ENCODE data around the gene VSIG10L. TPM values are rescaled to one million over a fixed set of nuclear protein-coding genes. Genes with fewer than 3 reads are reported as not detected.
A peak's percentile ranks its signal among the peaks of the same experiment; 100 is the strongest.

The VSIG10L gene
- total RNA-seq, 1 donor from 2014 or later: 1.8 TPM

DNA sequence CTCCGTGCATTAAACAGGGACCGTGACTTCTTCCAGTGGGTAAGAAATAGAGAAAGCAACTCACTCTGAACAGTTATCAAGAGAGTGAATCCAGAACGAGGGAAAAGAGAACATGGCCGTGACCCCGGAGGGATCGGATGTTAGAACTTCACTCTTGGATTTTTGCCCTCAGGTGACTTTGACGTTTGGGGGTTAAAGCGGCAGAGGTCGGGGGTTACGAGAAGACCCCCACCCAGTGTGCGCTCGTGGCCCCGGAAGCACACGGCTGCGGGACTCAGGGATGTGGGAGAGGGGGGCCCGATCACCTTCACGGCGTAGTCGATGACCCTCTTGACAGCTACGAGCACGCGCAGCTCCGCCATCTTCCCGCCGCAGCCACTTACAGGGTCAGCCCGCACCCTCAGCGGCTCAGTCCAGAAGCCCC lies 24.0 kb upstream of the VSIG10L start, which contains the start of gene ETFB:
Gene ETFB, minus strand, starts transcription at position 424 of the 424 bp plus-strand sequence. Its CDS starts 62 bp downstream, at position 362.
- peak; percentile 31 for DNase-seq (ENCODE audit: low read depth)

DNA sequence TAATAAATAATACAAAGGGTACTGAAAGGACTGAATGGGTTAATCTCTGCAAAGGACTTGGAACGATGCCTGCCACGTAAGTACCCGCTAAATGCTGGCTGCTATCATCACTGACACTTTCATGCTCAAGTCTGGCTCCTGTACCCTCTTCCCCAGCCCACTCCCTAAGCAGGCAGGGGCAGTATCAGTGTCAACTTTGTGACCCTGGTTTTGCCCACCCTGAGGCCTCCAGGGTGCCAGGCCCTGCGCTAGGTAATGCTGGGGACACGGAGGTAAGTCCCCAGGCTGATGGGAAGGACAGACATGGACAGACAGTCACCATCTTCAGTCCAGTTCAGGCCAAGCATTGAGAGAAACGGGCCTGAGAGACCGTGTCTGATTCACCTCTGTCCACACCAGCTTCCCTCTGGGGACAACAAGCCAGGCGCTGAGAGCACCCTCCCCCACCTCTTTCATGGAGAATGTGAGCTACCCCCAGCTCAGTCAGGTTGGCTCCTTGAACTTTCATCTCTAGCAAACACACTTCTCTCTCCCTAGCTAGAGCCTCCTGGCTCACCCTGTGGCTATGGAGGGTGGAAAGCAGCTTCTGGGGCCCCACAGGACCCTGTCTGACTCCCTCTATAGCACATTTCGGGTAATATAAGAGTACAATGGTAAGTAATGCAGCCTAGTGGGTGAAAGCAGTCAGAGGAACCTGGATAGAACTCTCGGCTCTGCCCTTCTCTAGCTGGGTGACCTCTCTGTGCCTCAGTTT lies 23.4 kb upstream of the VSIG10L start:
- DNase-seq (ENCODE audit: low read depth): peak; percentile 42

DNA sequence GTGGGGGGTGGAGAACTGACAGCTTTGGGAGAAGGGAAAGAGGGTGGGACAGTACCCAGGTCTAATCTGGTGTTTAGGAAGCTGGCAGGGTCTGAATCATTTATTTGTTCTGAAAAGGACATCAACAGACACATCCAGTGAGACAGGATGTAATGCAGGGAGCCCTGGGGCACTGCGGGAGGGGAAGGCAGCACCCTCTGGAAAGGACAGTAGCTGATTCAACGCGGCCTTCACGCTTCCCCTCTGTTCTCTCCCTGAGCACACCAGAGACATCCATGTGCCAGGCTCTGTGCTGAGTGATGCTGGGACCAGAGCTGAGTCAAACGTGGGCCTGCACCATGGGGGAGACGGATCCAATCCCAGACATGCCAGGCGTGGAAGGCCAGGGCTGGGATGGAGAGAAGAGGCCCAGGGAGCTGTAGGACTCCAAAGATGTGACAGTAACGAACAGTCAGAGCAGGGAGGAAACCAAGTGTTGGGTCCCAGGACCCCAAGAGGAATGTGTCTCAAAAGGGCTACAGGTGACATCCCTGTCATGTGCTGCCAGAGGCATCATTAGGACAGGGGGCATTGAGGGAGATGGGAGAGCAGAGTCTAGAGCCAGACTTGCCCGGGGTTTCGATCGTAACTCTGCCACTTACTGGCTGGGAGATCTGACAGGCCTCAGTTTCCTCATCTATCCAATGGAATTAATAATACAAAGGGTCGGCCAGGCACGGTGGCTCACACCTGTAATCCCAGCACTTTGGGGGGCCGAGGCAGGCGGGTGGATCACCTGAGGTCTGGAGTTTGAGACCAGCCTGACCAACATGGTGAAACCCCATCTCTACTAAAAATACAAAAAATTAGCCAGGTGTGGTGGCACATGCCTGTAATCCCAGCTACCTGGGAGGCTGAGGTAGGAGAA lies 22.5 kb upstream of the VSIG10L start:
- no peak for DNase-seq (ENCODE audit: low read depth)

DNA sequence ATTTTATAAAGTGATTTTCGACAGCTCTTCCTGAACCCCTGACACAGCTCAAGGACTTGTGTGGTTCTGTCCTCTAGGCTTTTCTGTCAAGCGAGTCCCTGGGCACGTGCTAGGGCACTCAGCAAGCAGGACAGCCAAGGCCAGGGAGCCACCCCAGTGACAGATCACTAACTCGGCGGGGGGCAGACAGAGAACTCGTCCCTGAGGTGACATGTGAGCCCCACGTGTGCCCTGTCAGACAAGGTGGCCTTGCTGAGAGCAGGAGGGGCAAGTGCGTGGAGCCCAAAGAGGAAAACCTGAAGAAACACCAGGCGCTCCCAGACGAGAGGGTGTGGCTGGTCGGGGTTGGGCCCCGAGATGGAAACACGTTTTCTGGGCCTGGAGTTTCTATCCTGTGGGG lies 19.3 kb upstream of the VSIG10L start:
- DNase-seq (ENCODE audit: low read depth): no peak

DNA sequence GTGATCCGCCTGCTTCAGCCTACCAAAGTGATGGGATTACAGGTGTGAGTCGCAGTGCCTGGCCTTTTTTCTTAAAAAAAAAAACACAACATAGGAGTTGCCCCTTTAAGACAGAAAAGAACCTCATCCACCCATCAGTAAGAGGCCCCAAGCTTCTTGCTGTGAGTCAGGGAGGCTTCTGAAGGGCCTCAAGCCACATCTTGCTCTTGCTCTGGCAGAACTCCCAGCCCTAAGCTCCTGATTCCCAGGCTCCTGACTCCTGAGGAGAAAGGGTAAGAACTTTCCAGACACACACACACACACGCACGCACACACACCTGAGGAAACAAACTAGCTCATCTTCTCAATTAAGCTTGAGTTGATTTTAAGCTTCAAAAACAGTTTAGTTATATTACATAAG lies 17.4 kb upstream of the VSIG10L start:
- DNase-seq (ENCODE audit: low read depth): peak; percentile 63

DNA sequence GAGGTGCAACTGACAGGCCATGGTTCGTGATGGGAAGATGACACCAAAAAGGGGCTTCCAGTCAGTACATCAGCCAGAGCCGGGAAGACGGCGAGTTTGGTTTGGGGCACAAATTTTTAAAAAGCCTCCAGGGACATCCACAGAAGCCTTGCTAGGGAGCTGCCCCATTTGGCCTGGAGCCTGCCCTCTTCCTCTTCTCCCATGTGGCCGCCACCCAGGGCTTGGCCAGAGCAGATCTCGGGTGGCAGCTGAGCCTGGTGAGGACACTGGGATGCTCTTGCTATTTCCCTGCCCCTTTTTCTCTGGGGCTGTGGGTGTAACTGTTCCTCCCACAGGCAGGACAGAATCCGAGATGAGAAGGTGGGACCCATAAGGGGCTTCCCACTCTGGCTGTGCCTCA lies 16.0 kb upstream of the VSIG10L start:
- no peak for DNase-seq (ENCODE audit: low read depth)

DNA sequence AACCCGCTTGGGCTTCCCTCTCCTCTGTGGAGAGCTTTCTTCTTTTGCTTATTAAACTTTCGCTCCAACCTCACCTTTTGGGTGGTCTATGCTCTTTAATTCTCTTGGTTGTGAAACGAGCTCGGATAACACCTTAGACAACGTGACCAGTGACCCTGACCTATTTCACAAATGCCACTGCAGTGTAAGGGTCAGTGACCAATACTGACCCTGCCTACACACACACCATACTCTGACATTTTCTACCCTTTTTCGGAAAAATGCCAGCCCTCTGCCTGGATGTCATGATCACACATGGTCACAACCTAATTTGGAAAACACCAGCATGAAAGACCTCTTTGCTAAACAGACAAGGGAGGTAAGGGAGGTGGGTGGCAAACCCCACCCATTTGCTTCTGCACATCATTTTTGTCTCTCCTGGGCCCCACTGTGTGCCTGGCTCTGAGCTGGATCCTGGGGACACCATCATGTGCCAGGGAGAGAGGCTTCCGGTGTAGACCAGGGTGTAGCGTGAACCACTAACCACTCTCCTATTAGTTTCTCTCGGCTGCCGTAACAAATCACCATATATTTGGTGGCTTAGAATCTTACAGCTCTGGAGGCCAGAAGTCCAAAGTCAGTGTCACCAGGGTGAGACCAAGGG lies 14.3 kb upstream of the VSIG10L start:
- no peak for DNase-seq (ENCODE audit: low read depth)

DNA sequence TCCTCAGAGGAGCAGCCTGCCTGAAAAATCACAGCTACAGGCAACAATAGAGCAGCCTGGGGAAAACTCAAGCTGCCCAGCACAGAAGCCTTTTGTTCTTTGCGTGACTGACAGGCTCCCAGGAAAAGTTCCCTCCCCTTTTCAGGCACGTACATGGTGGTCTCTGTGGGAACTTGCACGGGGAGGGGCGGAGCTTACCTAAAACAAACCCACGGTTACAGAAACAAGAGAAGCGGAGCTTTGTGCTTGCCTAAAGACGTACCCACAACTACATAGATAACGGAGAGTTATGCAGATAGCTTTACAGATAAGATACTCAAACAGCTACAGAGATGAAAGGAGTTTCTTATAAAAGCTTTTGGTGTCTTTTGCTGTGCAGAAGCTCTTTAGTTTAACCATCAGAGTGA lies 12.8 kb upstream of the VSIG10L start:
- DNase-seq (ENCODE audit: low read depth): no peak

DNA sequence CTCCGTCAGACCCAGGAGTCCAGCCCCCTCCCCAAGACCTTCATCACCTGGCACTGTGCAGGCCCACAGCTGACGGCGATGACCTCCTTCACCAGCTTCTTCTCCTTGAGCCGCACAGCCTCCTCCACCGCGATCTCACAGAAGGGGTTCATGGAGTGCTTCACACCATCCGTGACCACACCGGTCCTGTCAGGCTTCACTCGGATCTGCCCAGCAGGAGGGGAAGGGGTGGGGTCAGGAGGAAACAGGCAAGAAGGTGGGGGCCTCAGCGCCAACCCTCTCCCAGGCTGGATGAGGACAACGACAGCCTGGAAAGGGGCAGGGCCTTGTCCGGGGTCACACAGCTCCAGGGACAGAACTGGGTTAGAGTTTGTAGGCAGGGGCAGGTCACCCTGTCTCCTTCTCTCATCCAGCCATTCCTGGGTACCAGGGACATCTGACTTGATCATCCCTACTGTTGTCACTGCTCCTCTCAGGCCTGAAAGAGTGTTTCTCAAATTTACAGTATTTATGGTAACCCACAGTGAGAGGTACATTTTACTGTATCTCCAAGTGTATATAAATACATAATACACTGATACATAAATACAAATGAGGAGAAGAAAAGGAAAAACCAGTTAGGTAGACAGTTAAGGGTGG lies 12.3 kb upstream of the VSIG10L start:
- no peak for DNase-seq (ENCODE audit: low read depth)

DNA sequence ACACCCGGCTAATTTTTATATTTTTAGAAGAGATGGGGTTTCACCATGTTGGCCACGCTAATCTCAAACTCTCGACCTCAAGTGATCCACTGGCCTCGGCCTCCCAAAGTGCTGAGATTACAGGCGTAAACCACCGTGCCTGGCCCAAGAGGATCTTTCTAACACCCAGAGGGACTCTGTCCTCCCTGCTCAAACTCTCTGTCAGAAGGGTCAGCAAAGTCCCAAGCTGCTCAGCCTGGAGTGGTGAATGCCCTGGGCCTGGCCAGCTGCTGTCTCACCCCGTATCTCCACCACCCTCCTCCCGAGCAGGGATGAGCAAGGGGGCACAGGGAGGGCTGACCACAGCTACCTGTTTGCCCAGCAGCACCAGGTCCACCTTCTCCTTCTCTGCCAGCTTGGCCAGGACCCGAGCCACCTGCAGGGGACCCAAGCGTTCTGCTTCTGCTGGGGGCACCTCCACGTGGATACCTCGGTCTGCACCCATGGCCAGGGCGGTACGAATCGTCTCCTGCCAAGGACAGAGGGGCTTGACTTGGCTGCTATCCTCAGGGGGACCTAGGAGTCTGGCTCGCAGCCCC lies 10.9 kb upstream of the VSIG10L start:
- no peak for DNase-seq (ENCODE audit: low read depth)

DNA sequence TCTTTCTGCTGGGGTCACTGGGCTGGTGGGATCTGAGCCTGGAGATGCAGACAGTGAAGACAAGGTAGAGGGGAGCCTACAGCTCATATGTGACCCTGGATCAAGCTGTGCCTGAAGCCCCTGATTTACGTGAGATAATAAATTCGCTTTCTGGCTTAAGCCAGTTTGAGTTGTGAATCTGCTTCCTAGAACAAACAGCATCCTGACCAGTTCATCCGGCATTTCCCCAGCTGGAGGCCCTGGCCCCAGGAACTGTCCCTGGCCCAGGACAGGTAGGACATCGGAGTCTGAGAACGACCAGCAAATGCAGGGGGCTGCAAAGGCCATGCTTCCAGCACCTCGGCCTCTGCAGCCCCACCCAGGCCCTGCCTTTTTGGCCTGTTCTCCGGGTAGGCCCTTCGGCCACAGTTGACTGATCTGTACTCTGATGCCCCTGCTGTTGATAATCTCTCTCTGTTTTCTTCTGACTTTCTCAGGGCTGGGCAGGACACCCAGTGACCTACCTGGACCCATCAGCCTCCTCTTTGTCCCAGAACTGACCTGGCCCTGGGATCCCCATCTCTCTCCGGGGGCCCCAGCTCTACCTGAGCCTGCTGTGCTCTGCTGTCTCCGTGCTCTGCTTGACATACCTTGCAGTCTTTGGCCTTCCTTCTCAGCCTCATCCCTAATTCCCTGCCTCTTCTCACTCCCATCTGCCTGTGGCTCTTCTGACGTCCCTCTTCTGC lies 9.5 kb upstream of the VSIG10L start:
- DNase-seq (ENCODE audit: low read depth): no peak

DNA sequence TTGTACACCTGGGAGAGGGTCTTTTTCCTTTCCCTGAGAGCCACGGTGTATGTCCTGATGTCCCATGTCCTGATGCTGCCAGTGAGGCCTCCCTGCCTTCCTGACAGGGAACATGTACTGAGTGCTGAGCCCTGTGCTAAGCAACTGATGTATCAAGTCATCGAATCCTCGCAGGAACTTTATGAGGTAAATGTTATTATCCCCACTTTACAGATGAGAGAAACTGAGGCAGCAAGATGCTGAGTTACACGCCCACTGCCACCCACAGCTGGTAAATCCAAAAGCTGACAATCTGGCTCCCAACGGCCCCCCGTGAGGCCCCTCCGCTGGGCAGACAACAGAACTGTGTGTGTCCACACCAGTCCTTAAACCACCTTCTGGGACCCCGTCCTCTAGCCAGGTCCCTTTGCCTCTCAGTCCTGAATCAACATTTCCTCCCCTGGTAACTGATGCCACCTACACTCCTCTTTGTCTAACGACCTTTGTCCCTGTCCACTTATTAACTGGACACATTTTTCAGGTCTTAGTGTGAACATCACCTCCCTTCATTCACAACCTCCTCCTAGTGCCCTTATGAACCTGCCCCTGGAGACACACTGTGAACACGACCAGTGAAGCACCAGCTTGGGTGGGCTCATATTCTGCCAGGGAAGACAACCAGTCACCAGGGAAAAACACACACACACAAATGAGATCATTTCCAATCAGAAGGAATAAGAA lies 5.4 kb upstream of the VSIG10L start:
- no peak for DNase-seq (ENCODE audit: low read depth)

DNA sequence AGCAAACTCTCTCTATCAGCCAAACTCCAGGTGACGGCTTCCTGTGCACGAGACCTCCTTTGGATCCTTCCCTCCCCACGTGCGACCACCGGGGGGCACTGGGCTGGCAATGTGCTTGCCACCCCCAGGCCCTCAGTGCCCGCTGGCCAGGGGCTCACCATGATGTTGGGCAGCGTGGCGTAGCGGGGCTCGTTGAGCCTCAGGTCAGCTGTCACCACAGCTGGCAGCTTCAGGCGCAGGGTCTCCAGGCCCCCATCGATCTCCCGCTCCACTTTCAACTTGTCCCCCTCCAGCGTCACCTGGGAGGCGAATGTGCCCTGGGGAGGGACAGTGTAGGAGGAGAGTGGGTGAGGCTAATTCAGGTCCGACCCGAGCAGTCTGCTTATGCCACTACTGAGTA lies 4.8 kb upstream of the VSIG10L start:
- DNase-seq (ENCODE audit: low read depth): no peak

DNA sequence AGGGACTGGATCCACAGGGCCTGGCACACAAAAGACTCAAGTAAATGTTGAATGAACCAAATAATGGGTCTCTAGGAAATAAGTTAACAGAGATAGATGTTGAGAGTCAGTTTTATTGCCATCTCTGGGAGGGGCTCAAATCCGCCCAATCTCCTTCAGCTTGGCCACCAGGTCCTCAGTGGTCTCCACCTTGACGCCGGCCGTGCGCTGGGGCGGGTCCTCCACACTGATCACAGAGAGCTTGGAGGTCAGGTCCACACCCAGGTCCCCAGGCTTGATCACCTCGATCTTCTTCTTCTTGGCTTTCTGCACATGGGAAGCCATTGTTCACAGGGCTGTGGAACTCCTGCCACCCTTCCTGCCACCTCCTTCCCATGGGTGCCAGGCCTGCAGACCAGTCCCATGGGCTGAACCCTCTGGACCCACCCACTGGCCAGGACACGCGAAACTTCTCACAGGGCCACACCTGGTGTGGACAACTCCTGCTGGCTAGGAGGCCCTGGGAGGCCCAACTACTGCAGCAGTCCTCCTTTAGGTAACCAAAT lies 3.2 kb upstream of the VSIG10L start:
- DNase-seq (ENCODE audit: low read depth): no peak

DNA sequence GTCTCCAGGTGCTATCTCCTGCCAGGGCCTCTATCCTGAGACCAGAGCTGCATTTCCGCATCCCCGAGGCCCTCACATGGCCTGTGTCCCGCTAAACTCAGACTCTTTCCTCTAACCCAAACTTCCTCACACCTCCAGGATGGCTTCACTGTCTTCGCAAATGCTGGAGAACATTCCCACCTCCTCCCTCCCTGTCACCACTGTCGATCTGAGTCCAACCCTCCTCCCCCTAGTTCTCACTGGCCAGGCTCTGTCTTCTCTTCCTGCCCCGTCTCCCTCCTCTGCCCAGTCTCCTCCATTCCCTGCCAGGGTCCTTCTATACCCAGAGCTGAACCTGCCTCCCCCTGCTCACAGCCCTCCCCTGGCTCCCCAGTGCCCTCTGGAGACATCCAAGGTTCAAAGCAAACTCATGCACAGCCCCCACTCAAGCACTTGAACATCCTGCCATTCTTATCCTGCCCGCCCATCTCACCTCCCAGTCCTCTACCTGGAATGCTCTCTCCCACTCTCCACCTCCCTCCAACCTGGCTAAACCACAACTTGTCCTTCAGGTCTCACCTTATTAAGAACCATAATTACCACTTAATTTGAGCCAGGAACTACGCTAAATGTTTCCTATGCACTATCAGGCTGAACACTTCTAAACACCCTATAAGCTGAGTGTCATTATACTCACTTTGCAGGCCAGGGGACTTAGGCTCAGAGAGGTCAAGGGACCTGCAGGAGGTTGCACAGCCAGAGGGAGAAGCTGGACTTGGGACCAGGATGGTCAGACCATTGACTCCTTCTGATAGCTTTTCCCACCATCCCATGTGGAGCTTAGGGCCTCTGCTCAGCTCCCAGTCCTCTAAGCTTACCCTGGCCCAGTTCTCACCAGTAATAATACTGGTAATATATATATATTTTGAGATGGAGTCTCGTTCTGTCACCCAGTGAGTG lies 961 bp upstream of the VSIG10L start:
- no peak for DNase-seq (ENCODE audit: low read depth)

DNA sequence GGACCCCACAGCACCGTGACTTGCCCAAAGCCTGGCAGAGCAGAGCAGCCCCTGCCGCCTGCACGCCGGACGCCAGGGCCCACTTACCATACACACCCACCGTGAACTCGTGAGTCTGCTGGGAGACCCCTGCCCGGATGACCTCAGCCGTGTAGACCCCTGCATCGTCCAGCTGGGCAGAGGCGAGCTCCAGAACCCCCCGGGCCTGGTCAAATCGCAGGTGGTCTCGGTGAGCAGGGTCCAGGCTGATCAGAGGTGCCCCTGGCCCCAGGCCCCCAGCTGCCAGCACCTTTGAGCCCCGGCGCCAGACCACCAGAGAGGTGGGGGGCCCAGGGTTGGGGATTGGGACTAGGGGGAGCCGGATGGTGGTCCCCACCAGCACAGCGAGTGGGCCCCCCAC lies 873 bp downstream of the VSIG10L start:
- DNase-seq (ENCODE audit: low read depth): no peak

DNA sequence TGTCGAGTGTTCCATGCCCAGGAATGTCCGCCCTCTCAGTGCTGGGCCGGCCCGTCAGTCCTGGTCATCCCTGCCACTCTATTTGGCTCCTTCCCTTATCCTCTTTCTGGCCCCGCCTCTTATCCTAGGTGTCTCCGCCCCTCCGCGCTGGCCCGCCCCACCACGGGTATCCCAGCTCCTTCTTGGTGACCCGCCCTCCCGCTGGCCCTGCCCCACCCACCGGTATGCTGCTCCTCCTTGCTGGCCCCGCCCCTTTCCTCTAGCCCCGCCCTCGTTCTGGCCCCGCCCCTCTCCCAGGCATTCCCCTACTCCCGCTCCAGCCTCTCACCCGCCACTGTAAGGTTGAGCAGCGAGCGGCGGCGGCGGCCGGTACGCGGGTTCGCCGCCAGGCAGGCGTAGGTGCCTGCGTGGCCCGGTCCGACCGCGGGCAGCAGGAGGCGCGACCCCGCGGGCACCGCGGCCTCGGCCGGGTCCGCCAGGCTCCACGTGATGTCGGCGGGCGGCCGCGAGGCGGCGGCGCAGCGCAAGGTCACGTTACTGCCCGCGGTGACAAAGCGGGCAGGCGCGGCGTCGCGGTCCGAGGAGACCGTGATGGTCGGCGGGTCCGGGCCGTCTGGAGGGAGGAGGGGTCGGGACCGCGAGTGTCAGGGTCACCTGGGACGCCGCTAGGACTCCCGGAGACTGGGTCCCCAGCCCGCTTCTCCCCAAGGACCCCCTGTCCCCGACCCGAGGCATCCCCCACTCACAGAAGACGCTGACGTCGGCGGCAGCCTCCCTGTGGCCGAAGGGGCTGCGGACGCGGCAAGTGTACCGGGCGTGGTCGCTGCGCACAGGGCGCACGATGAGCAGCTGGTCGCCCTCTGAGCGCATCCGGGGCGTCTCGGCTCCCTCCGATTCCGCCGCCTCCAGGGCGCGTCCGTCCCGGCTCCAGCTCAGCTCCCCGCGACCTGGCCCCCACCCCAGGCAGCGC lies 2.0 kb downstream of the VSIG10L start:
- DNase-seq (ENCODE audit: low read depth): peak; percentile 95

All from myocyte (in vitro differentiated cells).